ENCODE results near the gene CEP170.

Gene CEP170

DNA sequence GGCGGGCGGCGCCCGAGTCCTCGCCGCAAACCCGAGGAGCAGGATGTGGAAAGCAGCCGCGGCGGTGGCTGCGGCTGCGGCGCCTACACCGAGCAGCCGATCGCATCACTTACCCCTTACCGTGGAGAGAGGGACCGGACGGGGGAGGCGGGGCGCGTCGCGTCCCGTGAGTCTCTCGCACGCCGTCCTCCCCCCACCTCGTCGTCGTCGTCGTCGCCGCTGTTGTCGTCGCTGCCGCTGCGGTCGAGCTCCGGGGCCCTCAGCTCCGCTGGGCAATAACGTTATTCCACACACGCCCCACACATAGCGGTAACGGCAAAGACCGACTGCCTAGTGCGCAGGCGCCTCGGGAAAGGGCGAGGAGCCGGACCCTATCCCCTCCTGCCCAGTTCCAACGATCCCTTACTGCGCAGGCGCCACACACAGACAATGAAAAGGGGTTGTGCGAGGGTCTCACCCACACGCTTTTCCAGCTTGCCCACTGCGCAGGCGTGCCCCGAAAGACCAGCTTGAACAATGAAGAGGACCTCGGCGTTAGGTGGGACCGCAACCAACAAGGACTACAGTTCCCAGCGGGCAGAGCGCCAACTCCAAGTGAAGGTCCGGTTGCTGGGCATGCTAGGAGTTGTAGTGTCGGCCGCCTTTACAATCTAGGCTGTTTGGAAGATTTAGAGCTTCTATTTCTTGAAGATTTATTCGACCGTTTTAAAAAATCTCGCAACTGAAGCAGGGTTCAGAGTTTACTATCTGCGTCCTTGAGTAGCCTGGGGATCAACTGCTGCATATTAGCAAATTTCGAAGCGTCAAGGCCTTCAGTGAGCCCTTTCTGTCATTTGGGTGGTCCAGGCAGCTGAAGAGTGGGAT, at the start of gene CEP170:
Gene CEP170 (minus strand): TSS at position 355 of the 864 bp plus-strand sequence. CDS start 30,001 bp downstream, outside the sequence.
- no peaks in the 10 kb centered on the region for H3K9me3 ChIP-seq (ENCODE audit: low read depth, low read length)
- peak within 1 kb of the TSS; percentile 86 for H3K9ac ChIP-seq (ENCODE audit: insufficient read length)
- TF ChIP-seq EZH2 (IDR thresholded peaks at IDR 0.05) = no peak
- TF ChIP-seq POLR2AphosphoS5 (IDR thresholded peaks at IDR 0.05; ENCODE audit: borderline replicate concordance, low read depth, low read length) = peak; percentile 77
- TF ChIP-seq FOXP2 (optimal IDR thresholded peaks at IDR 0.05; ENCODE audit: control extremely low read depth, extremely low read length, insufficient read depth) = peak; percentile 46
- peaks cover 1% of the 10 kb centered on the region; the same call in 1 of the 2 replicates for H3K36me3 ChIP-seq (ENCODE audit: insufficient read depth, low read length)
- DNase-seq (ENCODE audit: low read depth, low spot score) = peak; percentile 92
- peak within 1 kb of the TSS; percentile 86 for H3K4me3 ChIP-seq
- H3K27ac ChIP-seq = peak within 1 kb of the TSS; percentile 95

- Histone ChIP-seq H3K36me3 (ENCODE audit: insufficient read depth, low read length) (no peaks in the 10 kb centered on the region; the same call in 1 of the 2 replicates), H3K27ac (no peak overlapping the region), H3K4me3 (no peak overlapping the region), H3K9ac (ENCODE audit: insufficient read length) (no peak overlapping the region), H3K9me3 (ENCODE audit: low read depth, low read length) (no peaks in the 10 kb centered on the region)
- no peak for DNase-seq (ENCODE audit: low read depth, low spot score)
- no peak for TF ChIP-seq POLR2AphosphoS5 (IDR thresholded peaks at IDR 0.05; ENCODE audit: borderline replicate concordance, low read depth, low read length)
- no peak for TF ChIP-seq EZH2 (IDR thresholded peaks at IDR 0.05)
- TF ChIP-seq FOXP2 (optimal IDR thresholded peaks at IDR 0.05; ENCODE audit: control extremely low read depth, extremely low read length, insufficient read depth) = no peak
Observed at GRCh38 chr1:243301059-243301458, 46.0 kb upstream of the CEP170 start.

- Histone ChIP-seq H3K27ac (no peak overlapping the region), H3K9ac (ENCODE audit: insufficient read length) (no peak overlapping the region), H3K36me3 (ENCODE audit: insufficient read depth, low read length) (no peaks in the 10 kb centered on the region; the same call in 1 of the 2 replicates), H3K9me3 (ENCODE audit: low read depth, low read length) (no peaks in the 10 kb centered on the region), H3K4me3 (no peak overlapping the region)
- DNase-seq (ENCODE audit: low read depth, low spot score) = no peak
- TF ChIP-seq EZH2 (IDR thresholded peaks at IDR 0.05) (no peak), POLR2AphosphoS5 (IDR thresholded peaks at IDR 0.05; ENCODE audit: borderline replicate concordance, low read depth, low read length) (no peak), FOXP2 (optimal IDR thresholded peaks at IDR 0.05; ENCODE audit: control extremely low read depth, extremely low read length, insufficient read depth) (no peak)
Observed at GRCh38 chr1:243299069-243299468, 44.0 kb upstream of the CEP170 start.

GRCh38 chr1:243294723-243295121, 39.6 kb upstream of the CEP170 start:
- no peak overlapping the region for H3K4me3 ChIP-seq
- peaks cover 2% of the 10 kb centered on the region; the same call in 1 of the 2 replicates for H3K36me3 ChIP-seq (ENCODE audit: insufficient read depth, low read length)
- TF ChIP-seq POLR2AphosphoS5 (IDR thresholded peaks at IDR 0.05; ENCODE audit: borderline replicate concordance, low read depth, low read length) (no peak), FOXP2 (optimal IDR thresholded peaks at IDR 0.05; ENCODE audit: control extremely low read depth, extremely low read length, insufficient read depth) (no peak), EZH2 (IDR thresholded peaks at IDR 0.05) (no peak)
- no peak overlapping the region for H3K9ac ChIP-seq (ENCODE audit: insufficient read length)
- no peaks in the 10 kb centered on the region for H3K9me3 ChIP-seq (ENCODE audit: low read depth, low read length)
- DNase-seq (ENCODE audit: low read depth, low spot score) = no peak
- no peak overlapping the region for H3K27ac ChIP-seq

GRCh38 chr1:243293941-243294722, 39.1 kb upstream of the CEP170 start:
- DNase-seq (ENCODE audit: low read depth, low spot score) = no peak
- TF ChIP-seq POLR2AphosphoS5 (IDR thresholded peaks at IDR 0.05; ENCODE audit: borderline replicate concordance, low read depth, low read length) (no peak), EZH2 (IDR thresholded peaks at IDR 0.05) (no peak), FOXP2 (optimal IDR thresholded peaks at IDR 0.05; ENCODE audit: control extremely low read depth, extremely low read length, insufficient read depth) (no peak)
- H3K27ac ChIP-seq = no peak overlapping the region

DNA sequence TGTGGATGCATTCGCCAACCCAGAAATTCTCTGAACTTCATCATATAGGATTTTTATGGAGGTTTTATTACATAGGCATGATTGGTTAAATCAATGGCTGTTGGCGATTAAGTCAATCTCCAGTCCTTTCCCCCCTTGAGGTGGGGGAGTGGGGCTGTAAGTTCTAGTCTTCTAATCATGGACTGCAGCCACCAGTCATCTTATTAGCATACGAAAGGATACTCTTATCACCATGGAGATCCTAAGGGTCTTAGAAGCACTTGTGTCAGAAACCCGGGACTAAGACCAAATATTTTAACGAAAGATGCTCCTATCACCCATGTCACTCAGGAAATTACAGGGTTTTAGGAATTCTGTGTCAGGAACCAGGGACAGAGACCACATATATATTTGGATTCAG, 37.0 kb upstream of the CEP170 start:
- no peak for DNase-seq (ENCODE audit: low read depth, low spot score)
- Histone ChIP-seq H3K36me3 (ENCODE audit: insufficient read depth, low read length) (peaks cover 2% of the 10 kb centered on the region; the same call in 1 of the 2 replicates), H3K4me3 (no peak overlapping the region), H3K9ac (ENCODE audit: insufficient read length) (no peak overlapping the region), H3K27ac (no peak overlapping the region), H3K9me3 (ENCODE audit: low read depth, low read length) (no peaks in the 10 kb centered on the region)
- TF ChIP-seq FOXP2 (optimal IDR thresholded peaks at IDR 0.05; ENCODE audit: control extremely low read depth, extremely low read length, insufficient read depth) = no peak
- no peak for TF ChIP-seq POLR2AphosphoS5 (IDR thresholded peaks at IDR 0.05; ENCODE audit: borderline replicate concordance, low read depth, low read length)
- TF ChIP-seq EZH2 (IDR thresholded peaks at IDR 0.05) = no peak

More at GRCh38 chr1:243293941-243294722, 39.1 kb upstream of the CEP170 start:
- no peaks in the 10 kb centered on the region for H3K9me3 ChIP-seq (ENCODE audit: low read depth, low read length)
- no peak overlapping the region for H3K4me3 ChIP-seq
- peaks cover 2% of the 10 kb centered on the region; the same call in 1 of the 2 replicates for H3K36me3 ChIP-seq (ENCODE audit: insufficient read depth, low read length)
- H3K9ac ChIP-seq (ENCODE audit: insufficient read length) = no peak overlapping the region

- 0 out of 2 replicates have a peak, but pooled peaks cover 4% of the 10 kb centered on the region for H3K36me3 ChIP-seq (ENCODE audit: insufficient read depth, low read length)
- TF ChIP-seq EZH2 (IDR thresholded peaks at IDR 0.05) (no peak), POLR2AphosphoS5 (IDR thresholded peaks at IDR 0.05; ENCODE audit: borderline replicate concordance, low read depth, low read length) (no peak), FOXP2 (optimal IDR thresholded peaks at IDR 0.05; ENCODE audit: control extremely low read depth, extremely low read length, insufficient read depth) (no peak)
Observed at GRCh38 chr1:243291292-243291691, 36.2 kb upstream of the CEP170 start.

DNA sequence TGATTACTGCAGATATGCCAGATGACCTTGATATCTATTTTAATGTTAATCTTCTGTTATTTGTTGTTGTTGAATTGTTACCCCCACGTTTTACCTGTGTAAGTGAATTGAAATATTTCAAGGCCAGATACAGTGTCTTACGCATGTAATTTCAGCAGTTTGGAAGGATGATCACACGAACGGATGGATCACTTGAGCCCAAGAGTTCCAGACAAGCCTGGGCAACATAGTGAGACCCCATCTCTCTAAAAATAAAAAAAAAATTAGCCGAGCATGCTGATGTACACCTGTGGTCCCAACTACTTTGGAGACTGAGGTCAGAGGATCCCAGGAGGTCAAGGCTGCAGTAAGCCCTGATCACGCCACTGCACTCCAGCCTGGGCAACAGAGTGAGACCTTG, 33.0 kb upstream of the CEP170 start:
- no peak overlapping the region for H3K9ac ChIP-seq (ENCODE audit: insufficient read length)
- no peak for DNase-seq (ENCODE audit: low read depth, low spot score)
- H3K36me3 ChIP-seq (ENCODE audit: insufficient read depth, low read length) = 0 out of 2 replicates have a peak, but pooled peaks cover 5% of the 10 kb centered on the region
- no peak overlapping the region for H3K27ac ChIP-seq
- H3K9me3 ChIP-seq (ENCODE audit: low read depth, low read length) = no peaks in the 10 kb centered on the region
- TF ChIP-seq POLR2AphosphoS5 (IDR thresholded peaks at IDR 0.05; ENCODE audit: borderline replicate concordance, low read depth, low read length) = no peak
- TF ChIP-seq FOXP2 (optimal IDR thresholded peaks at IDR 0.05; ENCODE audit: control extremely low read depth, extremely low read length, insufficient read depth) = no peak
- TF ChIP-seq EZH2 (IDR thresholded peaks at IDR 0.05) = no peak
- no peak overlapping the region for H3K4me3 ChIP-seq

More at GRCh38 chr1:243291292-243291691, 36.2 kb upstream of the CEP170 start:
- H3K9me3 ChIP-seq (ENCODE audit: low read depth, low read length) = no peaks in the 10 kb centered on the region
- H3K4me3 ChIP-seq = no peak overlapping the region
- H3K27ac ChIP-seq = no peak overlapping the region
- no peak for DNase-seq (ENCODE audit: low read depth, low spot score)
- H3K9ac ChIP-seq (ENCODE audit: insufficient read length) = no peak overlapping the region
